Stimulated activated CD8-positive, alpha-beta memory T cell treated with anti-CD3 and anti-CD28 coated beads, Interleukin-12 subunit alpha, Interleukin-12 subunit beta, amount 100 ng/mL, for 24 hours (primary cell): ENCODE measurements around the gene GNAI3.
A peak's percentile ranks its signal among the peaks of the same experiment; 100 is the strongest.

Experiments
- DNase-seq: peaks from one replicate; pipeline ENCODE4 v3.0.0-alpha.2; 2020; ENCODE audit errors: extremely low read depth

Gene GNAI3

DNA sequence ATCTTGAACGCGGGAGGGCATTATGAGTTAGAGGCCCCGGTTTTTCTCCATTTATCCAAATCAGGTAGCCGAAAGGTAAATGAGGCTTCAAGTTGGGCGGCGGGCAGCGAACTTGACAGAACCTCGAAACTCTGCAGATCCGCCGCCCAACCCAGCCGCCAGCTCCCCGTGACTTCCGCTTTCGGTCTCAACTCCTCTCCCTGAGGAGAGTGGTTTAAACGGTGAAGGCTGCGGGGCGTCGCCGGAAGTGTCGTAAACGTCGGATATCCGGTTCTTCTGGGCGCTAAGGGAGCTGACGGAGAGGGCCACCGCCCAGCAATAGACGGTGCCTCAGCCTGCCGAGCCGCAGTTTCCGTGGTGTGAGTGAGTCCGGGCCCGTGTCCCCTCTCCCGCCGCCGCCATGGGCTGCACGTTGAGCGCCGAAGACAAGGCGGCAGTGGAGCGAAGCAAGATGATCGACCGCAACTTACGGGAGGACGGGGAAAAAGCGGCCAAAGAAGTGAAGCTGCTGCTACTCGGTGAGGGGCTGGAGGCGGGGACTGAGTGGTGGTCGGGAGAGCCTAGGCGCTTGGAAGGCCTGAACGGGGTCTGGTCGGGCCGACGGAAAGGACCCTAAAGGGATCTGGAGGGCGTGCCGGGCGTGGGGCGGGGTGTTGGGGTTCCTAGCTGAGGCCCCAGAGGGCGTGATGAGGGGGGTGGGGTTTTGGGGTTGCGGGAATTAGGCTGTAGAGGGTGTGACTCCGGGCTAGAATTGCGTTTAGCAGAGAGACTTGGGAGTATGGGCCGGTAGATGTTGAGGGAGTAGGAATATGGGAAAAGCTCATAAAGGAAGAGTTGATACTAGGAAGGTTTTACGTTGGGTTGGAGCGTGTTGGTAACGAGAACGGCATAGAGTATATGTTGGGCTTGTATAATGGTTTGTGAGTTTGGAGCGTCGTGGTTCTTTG is at the start of gene GNAI3:
Gene GNAI3, plus strand, starts transcription at position 295 of the 947 bp plus-strand sequence. Its CDS starts 106 bp downstream, at position 401.
- peak; percentile 91 for DNase-seq

DNA sequence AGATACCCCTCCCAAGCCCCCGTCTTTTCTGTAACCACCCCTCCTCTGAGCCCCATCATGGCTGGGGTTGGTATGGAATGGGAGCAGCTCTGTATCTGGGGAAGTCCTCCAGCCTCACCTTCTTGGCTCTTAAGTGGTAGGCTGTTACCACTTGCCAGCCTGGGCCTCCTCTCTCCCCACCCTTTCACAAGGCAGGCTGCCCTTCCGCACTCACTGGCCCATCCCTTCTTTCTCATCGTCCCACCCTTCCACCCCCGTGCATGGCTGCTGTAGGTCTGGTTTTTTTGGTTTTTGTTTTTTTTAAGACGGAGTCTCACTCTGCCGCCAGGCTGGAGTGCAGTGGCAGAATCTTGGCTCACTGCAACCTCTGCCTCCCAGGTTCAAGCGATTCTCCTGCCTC is 49.3 kb upstream of the GNAI3 start:
- DNase-seq = no peak

DNA sequence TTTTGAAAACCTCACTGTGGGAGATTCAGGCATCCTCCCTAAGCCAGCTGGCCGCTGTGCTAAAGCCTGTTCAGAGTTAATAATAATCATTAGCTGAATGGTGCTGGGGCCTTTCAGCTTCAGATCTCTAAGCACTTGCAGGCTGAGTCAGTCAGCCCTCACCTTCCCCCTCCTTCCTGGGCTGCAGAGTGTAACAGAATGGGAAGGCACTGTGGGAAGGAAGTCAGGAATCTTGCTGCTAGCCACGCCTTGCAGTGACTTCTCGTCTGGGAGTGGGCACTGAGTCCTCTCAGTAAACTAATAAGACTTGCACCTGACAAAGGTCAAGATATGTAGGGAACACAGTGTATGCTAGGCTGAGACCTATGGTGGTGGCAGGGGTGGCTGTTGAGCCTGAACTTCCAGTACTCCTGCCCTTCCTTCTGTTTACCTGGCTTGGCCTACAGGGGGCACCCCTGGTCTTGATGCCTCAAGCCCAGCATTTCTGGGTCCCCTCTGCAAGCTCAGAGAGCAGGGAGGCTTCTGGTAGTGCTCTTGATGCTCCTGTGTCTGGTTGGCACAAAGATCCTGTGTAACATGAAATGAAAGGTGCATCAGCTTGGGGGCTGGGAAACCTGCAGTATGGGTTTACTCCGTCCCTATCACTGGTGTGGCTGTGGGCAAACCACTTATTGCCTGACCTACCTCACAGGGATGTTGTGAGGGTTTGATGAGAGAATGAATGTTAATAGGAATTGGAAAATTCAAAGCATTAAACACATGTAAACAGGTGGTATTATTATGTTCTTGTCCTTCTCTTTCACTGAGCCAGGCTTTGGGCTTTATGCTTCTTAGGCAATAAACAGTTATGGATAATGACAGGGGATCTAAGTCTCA is 48.5 kb upstream of the GNAI3 start:
- DNase-seq = no peak

DNA sequence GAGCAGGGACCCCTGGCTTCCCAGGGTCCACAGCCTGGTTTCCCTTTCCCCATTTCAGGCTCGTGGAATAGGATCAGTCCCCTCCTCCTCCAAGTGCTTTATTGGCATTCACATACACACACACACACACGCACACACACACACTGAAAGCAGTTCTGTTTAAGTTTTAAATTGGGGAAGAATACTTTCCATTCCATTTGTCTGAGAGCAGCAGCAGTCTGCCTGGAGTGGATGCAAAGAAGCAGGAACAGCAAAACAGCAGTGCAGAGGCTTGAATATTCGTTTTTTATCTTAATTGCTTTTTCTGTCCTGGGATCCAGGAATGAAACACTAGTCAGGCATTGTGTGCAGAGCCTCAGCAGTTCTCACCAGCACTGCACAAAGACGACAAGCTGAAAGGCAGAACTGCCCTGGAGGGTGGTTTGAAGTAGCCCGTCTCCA is 47.5 kb upstream of the GNAI3 start:
- DNase-seq = no peak

DNA sequence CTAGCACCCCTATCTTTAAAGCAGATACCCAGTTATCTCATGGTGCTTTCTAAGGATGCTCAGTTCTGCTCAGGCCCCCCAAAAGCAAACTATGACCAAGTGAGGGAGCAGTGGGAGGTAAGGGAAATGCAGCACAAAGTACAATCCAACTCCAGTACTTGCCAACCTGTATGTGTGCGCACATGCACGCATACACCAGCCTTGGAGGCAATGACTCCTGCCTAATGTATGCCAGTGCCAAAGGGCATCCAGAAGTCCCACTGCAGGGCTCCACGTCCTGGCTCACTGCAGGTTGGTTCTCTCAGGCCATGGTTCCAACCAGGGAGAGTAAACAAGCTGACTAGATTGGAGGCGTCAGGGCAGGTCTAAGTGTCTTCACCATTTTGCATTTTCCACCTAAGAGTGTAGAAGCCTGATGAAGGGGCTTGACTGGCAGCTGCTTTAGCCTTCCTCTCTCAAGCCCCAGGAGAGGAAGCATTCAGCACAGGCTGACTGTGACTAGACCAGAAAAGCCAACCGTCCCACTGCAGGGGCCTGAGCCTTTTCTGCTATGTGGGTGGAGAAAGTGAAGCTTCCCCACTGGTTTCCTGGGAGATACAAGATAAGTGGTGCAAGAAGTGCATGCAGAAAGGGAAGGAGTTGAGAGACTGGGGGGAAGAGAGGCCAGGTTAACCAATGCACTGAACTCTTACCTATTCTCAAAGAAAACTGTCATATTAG is 46.6 kb upstream of the GNAI3 start:
- no peak for DNase-seq

DNA sequence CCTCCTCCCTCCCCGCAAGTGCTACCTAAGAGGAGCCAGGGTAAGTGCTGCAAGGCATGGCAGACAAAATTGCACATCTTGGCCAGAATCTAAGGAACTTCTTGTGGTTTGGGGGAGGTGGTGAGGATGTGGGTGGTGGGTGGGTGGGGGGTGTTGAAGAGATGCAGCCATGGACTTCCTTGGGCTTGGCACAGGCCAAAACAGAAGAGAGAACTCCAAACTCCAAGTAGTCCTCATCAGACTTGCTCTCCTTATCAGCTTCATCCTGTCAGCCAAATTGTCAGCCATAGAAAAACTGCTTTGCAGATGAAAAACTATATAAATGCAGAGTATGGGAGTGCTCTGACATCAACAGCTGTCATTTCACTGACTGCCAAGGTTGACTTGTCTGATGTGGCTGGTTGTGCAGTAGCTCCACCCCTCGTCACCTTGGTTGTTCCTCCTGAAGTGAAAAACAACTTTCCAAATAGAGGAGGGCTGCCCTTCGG is 46.0 kb upstream of the GNAI3 start:
- DNase-seq = no peak

DNA sequence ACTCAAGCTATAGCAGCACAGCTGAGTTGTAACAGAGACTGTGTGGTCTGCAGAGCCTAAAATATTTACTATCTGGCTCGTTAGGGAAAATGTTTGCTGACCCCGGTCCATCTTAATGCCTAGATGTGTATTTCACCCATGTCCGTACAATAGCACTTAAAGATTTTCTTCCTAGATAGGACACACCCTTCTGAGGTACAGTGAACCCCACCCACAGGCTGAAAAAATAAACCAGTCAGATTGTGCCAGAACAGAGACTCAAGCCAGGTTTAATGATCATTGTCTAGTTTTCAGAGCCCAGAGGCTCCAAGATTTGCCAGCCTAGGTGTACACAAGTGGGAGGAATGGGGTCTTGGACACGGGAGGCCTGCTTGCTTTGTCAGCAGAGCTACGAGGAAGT is 44.5 kb upstream of the GNAI3 start:
- DNase-seq = no peak

DNA sequence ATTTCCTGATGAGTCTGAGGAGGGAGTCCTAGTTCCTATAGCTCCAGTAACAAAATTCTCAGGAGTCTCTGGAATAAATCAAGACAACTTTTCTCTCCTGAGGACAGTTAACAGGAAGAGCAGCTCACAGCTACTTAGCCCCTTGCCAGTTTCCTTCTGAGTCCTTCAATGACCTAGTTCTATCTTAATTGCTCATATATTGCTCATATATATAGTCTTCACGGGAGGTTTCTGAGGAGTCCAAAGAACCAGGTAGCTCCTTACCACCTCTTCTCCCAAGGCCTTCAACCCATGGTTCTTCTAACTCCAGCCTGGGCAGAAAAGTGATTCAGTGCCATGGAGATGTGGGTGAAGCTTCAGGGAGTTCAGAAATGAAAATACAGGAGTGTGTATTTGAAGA is 43.4 kb upstream of the GNAI3 start:
- DNase-seq = no peak

DNA sequence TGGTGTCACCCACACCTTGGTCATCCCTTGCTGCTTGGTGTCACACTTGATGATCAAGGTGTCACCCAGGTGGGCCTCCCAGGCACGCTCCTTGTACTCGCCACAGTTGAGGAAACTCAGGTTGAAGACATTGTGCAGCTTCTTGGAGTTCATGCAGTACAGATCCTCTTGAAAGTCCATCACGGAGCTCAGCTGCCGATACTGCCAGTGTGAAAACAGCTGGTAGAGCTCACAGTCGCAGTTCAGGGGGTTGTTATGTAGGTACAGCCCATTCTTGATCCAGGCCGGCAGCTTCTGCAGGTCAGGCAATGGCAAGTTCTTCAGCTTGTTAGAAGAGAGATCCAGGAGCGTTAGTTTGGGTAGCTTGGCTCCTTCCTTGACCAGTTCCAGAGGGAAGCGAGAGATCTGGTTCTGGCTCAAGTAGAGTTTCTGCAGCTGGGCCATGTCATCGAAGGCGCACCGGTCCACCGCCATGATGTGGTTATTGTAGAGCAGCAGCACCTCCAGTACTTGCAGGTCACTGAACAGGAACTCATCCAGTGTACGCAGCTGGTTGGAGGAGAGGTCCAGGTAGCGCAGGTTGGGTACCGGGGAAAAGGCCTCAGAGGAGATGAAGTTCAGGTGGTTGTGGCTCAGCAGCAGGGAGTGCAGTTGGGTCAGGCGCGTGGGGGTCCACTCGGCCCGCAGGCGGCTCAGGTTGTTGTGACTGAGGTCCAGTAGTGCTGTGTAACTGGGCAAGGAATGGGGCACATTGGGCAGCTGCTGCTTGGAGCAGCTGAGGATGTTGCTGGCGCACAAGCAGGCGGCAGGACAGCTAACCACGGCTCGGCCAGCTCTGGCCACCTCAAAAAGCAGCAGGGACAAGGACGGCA is 40.2 kb upstream of the GNAI3 start:
- no peak for DNase-seq

DNA sequence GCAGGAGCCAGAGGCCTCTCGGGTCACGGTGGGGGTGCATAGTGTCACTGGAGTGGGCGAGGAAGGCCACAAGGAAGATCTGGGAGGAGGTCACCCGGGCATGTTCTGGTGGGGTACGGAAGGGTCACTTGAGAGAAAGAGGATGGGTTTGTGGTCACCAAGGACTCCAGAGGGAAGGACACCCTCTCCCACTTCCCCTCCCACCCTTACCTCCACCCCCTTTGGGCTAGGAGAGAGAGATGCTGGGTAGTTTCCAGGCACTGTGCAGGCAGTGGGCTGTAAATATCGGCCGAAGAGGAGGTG is 39.6 kb upstream of the GNAI3 start:
- DNase-seq = no peak

DNA sequence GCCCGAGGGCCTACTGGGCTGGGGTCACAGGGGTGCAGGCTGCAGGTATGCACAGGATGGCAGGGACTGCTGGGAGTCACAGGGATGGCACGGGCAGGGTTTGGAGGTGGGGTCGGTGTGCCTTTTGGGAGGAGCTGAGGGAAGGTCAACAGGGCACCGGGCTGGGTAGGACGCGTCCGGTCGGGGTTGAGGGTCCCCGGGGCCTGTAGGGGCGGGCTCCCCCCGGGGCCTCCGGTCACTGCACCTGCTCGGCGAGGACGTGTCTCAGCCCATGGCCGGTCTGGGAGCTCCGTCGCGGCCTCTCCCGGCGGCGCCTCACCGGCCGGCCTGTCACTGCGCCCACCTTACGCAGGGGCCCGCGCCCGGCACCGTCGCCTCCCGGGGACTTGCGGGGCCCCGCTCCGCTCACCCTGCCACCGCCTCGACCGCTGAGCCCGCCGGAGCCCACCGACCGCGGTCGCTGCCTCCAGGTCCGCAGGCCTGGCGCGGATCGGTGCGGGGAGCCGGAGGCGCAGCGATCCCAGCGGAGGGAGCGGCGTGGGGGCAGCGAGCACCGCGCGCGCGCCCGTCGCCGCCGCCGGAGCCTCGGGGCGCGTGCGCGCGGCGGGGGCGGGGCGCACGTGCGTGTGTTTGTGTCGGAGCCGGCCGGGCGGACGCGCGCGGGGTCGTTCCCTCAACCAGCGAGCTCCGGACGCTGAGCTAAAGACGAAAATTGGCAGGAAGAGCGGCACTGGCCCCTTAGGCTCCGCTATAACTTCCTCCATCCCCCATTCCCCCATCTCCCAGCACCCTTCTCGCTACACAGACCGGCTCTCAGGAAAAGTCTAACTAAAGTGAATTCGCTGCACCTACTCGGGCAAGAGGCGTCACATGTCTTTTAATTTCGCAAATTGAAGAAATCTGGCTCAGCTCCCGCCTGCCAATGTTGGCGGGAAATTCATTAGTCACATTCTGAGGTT is 39.0 kb upstream of the GNAI3 start, which contains the start of gene AMIGO1:
Gene AMIGO1, minus strand, starts transcription at position 552 of the 959 bp plus-strand sequence. CDS start 815 bp downstream, outside the sequence.
- DNase-seq = no peak

DNA sequence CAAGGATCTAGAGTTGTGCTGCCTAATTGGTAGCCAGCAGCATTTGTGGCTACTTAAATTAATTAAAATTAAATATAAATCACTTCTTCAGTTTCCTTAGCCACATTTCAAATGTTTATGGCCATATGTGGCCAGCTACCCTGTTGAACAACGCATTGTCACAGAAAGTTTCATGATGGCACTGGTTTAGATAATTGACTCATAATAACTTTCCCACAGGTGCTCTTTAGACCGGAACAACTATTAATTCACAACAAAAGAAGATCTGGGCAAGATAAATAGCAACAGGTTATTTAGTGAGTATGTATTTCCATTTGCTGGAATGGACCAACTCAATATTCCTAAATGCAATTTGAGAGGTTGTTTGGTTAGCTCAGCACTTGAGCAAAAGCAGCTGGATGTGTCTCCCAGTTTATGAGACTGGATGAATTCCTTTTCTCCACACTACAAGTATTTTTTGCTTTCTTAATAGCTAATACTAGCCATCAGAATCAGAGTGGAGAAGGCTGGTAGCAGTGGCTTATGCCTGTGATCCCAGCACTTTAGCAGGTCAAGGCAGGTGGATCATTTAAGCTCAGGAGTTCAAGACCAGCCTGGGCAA is 35.2 kb upstream of the GNAI3 start:
- DNase-seq = no peak

DNA sequence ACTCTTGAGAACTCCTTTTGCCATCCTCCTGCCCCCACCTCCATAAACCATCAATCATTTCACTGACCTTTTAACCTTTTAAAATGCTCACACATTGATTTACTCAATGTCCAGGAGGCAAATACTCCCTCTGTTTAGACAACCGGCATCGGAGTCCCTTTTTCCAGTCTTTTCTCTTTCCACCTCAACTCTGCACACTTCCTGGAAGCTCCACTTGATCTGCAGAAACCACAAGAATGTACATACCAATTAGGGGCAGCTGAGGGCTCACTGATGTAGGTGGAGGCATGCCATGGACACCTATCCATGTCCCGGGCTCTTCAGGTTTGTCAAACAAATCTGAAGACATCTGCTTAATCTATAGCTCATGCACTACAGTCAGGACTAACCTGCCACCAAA is 33.6 kb upstream of the GNAI3 start:
- DNase-seq = no peak

DNA sequence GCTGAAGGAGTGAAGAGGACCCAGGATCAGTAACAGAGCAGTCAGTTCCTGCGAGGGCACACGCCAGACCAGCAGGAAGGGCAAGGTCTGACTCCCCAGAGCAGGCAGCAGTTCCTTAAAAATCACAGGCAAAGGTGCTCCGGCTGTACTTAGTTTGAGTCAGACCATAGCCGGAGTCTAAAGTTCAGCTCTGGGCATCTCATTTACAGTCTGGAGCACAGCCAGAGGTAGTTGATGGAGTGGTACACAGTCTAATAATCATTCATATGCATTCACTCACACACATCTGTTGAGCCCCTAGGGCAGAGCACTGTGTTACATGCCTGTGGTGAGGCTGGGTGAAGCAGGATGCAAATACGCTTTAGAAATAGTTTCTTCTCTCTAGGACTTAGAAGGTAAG is 31.5 kb upstream of the GNAI3 start:
- no peak for DNase-seq

DNA sequence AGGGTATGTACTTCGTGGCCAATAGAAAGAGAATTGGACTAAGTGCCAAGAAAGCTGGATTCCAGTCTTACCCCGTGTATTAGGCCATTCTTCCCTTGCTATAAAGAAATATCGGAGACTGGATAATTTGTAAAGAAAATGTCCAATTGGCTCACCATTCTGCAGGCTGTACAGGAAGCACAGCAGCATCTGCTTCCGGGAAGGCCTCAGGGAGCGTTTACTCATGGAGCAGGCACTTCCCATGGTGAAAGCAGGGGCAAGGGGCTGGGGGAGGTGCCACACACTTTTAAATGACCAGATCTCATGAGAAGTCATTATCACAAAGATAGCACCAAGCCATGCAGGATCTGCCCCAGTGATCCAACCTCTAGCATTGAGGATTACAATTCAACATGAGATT is 31.1 kb upstream of the GNAI3 start:
- no peak for DNase-seq

DNA sequence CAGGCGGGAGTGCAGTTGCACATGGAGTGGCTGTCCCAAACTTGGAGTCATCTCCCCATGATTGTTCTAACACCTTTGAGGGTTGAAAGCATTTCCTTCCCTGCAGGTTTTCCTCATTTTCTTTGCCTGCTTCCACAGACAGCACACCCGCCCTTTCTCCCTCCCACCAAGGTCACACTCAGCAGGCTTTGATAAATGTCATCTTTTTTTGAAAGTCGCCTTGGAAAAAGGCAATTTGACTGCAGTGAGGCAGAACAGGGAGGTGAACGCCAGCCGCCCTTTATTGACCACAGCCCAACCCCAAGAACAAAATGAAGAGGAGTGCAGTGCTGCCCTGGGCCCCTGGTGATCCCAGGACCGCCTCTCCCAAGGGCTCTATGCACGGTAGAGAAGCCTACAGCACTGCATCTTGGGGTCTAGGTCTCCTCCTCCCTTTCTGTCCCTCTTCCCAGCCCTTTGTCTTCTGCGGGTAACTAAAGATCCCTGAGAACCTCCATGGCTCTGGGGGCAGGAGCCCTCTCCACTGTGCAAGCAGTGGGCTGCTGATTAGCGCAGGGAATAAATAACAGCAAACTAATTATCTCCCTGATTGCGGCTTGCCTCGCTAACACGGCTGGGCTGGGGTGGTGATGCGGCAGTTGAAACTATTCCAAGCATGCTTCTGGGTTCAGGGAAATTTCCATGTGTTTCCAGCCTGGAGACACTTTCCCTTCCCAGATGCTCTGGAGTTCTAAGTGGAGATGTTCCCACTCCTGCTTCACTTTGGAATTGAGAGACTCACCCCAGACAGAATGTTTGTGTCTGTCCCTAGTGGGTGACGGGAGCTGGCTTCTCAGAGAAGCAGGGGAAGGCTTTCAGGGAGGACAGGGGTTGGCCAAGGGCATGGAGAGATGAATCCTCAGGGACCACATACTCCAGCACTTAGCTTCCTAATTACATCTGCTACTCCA is 27.1 kb upstream of the GNAI3 start:
- DNase-seq = no peak

DNA sequence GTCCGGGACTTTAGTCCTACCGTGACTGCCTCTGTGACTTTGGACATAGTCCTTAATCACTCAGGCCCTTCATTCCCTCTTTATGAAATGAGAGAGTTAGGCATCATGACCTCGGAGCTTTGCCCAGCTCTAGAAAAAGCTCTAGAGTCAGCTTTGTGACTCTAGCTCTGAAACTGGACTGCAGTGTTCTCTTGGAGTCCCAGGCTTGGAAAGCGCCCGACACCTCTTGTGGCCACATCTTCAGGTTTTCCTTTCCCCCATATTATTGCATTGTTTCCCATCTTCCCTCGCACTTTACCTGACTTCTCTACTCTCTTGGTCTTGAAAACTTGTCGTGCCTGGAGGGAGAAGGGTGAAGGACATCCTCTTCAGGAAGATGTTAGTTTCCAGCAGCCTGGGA is 26.4 kb upstream of the GNAI3 start:
- DNase-seq = no peak

DNA sequence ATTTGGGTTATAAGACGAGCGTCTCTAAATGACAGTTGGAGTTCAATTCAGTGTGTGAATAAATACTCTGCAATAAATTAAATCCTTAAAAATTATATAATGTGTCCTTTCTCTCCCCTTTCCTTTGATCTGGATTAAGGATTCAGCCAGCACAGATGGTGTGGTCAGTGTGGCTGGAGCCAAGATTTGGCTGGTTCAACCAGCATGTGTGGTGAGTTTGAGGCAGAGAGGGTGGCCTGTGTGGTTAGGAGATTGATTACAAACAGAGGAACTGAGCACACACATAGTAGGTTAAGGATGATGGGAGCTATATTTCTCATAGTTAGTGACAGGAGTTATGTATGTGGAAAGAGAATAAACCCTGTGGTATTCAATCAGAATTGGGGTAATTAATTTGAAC is 24.7 kb upstream of the GNAI3 start:
- DNase-seq = no peak
